HUDEP-2 (cell line): Measurements from ENCODE around the gene TAPBPL.

ENCODE experiments used
- DNase-seq, 76 experiments: peaks; one replicate each; lab custom pipeline; 2025; ENCODE audit not compliant: unreplicated experiment in 76 of 76; lab: John Stamatoyannopoulos, UW

The TAPBPL gene

DNA sequence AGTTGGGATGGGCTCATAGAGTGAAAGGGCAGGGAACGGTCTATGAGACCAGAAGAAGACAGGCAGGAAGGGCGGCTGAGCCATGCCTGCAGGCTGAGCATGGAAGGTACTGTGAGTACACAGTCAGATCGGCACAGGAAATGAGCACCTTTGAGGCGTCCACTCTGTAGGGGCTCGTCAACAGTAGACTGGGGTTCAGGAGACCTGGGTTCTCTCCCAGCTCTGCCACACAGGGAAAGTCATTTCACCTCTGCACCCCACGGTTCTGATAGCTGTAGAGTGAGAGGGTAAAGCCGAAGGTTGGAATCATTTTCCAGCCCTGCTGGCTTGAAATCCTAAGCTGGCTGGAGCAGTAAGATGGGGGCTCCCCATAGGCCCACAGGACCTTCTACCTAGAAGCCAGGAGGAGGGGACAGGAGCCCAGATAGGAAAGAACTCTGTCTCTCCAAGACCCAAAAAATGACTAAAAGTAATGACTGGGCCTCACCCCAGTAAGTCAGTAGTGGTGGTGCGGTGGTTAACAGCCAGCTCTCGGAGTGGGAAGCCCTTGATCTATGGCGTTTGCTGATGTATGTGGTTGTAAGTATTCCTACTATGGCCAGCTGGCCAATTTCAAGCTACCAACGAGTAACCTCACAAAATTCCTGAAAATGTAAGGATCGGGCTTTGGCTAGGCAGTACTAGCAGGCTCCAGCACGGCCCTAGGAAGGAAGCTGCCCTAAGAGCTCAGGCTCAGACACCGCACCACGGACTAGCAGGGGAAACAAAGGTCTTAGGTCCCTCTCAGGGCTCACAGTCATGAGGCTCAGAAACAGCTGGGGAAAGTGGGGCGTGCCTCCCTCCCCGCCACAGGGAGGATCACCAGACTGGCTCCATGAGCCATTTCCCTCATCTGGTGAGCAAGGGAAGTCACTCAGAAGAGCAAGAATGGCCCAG, 17.4 kb upstream of the TAPBPL start:
- DNase-seq: no peak

DNA sequence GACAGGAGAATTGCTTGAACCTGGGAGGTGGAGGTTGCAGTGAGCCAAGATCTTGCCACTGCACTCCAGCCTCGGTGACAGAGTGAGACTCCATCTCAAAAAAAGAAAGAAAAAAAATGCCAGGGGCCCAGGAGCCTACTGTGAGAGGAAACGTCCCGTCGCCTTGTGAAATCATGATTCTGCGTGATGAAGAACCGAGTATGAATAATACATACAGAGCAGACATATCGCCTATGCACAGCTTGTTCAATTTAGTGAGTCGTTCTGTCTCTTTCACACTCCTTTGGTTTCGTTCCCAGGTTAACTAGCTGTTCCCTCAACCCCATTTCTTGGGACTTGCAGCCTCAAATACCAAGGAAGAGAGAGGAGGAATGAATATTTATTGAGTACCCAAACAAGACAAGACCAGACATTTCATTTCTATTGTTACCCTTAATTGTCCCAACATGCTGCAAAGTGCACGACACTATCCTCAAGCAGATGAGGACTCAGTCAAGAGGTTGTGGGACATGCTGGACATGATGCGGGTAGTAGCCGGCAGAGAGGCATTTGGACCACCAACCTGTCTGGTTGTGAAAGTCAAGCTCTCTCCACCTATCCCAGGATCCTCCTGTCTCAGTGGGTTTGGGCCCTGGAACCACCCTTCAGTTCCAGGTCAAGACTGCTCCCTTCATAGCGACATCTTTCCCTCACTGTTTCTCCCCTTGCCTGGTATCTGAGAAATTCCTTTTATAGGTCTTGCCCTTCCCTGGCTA, 15.7 kb upstream of the TAPBPL start:
- DNase-seq: no peak

DNA sequence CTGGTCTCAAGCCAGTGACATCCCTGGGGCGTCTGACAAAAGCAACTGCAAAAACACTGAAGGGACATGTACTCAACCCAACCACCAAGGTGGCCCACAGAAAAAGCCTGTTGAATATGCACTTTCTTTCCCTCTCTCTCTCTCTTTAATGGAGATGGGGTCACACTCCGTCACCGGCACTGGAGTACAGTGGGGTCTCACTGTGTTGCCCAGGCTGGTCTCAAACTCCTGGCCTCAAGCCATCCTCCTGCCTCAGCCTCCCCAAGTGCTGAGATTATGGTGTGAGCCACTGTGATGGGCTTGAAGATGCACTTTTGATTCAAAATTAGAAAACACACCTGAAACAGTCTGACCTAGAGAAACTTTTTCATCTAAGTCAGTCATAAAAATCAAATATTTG, 14.3 kb upstream of the TAPBPL start:
- DNase-seq: no peak

DNA sequence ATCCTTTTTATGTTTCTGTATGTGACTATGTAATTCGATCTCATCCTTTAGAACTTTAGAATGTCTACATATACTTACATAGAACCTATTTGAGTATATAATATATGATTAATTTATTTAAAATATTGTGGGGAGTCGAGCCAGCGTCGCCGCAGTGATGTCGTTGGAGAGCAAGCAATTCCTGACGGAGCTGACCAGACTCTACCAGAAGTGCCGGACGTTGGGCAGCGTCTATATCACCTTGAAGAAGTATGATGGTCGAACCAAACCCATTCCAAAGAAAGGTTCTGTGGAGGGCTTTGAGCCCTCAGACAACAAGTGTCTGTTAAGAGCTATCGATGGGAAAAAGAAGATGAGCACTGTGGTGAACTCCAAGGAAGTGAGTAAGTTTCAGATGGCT, 13.5 kb upstream of the TAPBPL start:
- no peak for DNase-seq

DNA sequence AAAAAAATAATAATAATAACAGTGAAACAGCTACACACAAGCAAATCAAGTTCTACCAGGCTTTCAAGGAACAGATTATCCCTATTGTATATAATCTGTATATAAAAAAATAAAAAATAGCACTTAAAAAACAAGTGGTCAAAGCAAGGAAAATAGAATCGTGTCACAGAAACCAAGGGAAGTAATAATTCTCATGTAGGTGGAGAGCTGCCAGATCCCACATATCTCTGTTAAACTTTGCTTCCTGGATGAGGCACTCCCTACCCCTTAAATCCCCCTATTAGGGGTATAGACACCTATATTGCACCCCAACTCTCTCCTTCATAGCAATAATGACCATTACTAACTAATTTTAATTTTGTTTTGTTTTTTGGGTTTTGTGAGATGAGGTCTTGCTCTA, 11.5 kb upstream of the TAPBPL start:
- no peak for DNase-seq

DNA sequence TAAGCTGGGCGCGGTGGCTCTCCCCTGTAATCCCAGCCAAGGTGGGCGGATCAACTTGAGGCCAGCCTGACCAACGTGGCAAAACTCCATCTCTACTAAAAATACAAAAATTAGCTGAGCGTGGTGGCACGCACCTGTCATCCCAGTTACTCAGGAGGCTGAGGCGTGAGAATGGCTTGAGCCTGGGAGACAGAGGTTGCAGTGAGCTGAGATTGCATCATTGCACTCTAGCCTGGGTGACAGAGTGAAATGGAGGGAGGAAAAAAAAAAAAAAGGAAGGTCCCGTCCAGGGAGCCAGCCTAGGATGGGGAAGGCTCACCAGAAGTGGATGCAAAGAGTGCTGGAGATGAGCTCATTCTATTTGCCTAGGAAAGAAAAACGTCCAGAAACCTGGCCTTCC, 9.0 kb upstream of the TAPBPL start:
- DNase-seq: no peak

DNA sequence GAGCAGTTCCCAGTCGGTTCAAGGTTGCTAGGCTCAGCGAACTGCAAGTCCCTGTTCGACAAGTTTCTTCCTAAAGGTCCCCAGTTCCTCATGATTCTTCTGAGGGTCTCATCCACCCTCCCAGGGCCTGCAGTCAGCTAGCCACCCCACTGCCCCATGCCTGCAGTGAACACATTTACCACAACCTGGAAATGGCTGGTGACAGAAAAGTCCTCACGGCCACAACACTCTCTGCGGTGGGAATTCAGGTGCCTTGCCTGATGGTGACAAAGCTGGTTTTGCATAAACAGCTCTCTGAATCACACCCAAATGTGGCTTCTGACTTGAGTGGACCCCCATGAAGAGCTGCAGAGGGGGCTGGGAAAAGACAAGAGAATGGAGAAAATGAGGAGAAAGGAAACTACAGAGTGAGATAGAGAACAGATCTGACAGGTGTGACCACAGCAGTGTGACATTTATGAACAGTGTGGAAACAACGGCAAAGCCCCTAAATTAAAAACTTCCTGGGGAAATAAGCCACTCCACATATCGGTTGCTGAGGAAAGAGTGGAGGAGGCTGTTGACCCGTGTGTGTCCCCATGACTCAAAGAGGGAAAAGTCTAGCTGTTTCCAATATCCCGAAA, 8.4 kb upstream of the TAPBPL start:
- DNase-seq: no peak

DNA sequence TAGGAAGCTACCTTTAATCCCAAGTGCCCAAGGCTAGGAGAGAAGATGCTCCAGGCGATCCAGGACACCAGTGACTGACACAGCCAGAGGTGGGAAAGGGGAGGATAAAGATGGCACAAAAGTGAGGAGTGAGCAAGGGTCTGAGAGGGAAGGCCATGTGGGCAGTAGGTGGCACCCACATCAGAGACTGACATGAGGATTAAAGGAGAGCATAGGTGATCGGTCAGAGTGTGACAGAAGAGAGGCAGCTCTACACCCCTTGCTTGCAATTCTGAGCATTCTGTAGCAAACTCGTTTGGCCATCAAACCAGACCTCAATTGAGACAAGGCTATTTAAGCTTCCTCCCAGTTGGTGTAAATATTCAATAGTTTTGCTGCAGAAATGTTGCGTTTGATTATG, 7.8 kb upstream of the TAPBPL start:
- DNase-seq: no peak

DNA sequence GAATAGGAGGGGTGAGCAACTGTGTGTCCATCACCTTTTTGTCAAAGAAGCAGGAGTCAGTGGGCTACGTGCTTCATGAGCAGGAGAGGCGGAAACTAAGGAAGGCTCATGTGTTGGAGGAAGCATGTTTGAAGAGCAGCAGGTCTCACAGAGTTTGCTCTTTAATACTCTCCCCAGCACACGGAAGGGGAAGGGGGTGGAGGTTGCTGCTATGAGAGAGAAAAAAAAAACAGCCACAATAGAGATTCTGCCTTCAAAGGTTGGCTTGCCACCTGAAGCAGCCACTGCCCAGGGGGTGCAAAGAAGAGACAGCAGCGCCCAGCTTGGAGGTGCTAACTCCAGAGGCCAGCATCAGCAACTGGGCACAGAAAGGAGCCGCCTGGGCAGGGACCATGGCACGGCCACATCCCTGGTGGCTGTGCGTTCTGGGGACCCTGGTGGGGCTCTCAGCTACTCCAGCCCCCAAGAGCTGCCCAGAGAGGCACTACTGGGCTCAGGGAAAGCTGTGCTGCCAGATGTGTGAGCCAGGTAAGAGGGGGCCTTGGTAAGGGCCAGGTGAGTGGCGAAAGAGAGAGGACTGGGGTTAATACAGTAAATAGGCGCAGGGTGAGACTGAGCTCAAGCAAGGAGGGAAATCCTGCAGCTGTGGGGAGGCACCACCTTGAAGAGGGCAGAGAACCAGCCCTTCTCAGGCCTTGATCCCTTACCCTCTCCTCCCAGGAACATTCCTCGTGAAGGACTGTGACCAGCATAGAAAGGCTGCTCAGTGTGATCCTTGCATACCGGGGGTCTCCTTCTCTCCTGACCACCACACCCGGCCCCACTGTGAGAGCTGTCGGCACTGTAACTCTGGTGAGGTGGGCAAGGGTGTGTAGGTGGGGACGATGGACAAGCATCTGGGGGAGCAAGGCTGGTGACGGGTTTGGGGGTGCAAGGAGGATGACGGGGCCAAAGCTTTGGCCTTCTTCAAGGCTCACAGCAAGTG, 6.8 kb upstream of the TAPBPL start, which contains the start of gene CD27:
Gene CD27, plus strand, starts transcription at position 252 of the 985 bp plus-strand sequence. Its CDS starts 141 bp downstream, at position 393.
- DNase-seq: no peak

DNA sequence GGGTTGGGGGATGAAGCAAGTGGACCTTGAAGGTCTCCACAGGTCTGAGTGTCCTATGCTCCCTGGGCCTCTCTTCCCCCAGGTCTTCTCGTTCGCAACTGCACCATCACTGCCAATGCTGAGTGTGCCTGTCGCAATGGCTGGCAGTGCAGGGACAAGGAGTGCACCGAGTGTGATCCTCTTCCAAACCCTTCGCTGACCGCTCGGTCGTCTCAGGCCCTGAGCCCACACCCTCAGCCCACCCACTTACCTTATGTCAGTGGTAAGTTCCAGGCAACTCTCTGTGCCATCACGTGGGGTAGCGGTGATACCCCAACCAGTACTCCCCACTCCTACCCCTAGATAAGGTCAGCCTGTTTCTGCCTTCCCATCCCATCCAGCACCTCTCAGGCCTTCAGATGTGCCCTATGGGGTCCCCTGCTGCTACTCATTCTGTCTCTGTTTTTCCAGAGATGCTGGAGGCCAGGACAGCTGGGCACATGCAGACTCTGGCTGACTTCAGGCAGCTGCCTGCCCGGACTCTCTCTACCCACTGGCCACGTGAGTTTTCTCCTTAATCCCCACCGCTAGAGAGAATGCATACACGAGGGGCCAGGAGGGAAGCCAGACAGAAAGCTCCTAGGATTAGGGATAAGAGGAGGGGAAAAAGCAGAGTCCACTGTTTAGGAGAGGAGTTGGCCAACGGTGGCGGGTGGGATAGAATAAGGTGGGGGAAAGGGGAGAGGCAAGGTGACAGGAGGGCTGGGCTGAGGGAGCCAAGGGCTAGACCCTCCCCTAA, 1.6 kb upstream of the TAPBPL start:
- no peak for DNase-seq

DNA sequence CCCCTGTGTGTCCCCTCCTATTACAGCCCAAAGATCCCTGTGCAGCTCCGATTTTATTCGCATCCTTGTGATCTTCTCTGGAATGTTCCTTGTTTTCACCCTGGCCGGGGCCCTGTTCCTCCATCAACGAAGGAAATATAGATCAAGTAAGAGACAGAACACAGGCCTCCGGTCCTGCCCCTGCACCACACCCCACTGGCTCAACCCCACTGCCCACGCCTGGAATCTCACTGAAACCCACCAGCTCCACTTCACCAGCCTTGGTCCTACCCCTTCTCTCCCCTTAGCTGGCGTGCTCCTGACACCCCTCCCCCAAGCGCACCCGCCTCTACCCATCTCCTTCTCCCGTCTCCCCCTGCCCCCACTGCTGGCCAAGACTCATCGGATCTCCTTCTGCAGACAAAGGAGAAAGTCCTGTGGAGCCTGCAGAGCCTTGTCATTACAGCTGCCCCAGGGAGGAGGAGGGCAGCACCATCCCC, 934 bp upstream of the TAPBPL start:
- DNase-seq: peak in 12 of 76 experiments; percentile 9 to 62 (median 42)

DNA sequence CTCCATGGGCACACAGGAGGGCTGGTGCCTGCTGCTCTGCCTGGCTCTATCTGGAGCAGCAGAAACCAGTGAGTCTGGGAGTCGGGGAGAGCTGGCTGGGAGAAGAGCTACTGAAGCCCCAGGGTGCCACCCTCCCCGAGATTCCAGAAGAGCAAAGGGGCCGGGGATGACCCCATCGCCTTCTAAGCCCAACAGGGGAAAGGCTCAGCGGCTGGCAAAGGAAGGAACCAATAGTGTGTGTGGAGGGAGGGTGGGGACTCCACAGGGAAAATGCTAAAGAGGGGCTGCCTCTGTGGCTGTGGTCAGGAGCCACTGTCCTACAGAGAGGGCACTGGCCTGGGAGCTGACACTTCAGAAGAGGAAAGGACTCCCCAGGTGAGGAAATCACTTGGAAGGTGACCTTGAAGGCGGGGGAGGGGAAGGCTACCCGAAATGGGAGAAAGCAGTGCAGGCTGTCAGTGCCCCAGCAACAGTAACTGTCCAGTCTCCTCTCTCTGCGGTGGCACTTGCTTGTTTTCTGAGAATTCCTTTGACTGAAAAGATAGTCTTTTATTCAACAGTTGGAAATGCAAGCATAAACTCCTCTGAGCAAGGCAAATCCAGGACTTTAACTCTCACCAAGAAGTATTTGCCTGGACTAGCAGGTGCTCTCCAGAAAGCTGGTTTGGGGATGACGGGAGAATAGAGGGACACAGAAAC, 552 bp downstream of the TAPBPL start:
- peak in 24 of 76 experiments; percentile 6 to 85 (median 31) for DNase-seq

DNA sequence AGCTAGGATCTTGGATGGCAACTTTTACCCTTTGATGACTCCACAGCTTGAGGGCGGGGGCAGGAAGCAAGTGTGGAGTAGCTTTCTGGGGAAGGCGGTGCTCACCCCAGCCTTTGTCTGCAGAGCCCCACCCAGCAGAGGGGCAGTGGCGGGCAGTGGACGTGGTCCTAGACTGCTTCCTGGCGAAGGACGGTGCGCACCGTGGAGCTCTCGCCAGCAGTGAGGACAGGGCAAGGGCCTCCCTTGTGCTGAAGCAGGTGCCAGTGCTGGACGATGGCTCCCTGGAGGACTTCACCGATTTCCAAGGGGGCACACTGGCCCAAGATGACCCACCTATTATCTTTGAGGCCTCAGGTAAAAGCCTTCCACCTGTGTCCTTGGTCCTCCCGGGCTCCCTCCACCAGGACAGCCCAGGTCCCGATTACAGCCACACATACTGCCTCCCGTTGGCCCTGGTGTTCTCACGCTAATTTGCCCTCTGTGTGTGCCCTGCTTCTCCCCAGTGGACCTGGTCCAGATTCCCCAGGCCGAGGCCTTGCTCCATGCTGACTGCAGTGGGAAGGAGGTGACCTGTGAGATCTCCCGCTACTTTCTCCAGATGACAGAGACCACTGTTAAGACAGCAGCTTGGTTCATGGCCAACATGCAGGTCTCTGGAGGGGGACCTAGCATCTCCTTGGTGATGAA, 1.2 kb downstream of the TAPBPL start:
- DNase-seq: peak in 5 of 76 experiments; percentile 11 to 17 (median 13)

DNA sequence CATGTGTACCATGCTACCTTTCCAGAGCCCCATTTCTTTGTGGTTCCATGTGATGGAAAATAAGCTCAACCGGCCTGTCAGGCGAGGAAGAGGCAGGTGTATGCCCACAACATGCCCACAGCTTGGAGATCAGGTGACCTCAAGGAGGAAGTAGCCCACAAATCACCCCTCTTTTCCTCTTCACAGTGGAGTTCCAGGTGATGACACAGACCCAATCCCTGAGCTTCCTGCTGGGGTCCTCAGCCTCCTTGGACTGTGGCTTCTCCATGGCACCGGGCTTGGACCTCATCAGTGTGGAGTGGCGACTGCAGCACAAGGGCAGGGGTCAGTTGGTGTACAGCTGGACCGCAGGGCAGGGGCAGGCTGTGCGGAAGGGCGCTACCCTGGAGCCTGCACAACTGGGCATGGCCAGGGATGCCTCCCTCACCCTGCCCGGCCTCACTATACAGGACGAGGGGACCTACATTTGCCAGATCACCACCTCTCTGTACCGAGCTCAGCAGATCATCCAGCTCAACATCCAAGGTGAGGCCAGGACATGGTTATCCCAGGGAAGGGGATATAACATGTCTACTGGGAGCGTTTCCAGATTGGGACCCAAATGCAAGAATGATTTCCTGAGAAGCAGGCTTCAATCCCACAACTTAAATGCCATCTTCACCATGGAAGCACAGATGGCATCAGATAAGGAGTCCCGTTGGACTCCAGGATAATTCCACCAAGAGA, 5.5 kb downstream of the TAPBPL start:
- no peak for DNase-seq

DNA sequence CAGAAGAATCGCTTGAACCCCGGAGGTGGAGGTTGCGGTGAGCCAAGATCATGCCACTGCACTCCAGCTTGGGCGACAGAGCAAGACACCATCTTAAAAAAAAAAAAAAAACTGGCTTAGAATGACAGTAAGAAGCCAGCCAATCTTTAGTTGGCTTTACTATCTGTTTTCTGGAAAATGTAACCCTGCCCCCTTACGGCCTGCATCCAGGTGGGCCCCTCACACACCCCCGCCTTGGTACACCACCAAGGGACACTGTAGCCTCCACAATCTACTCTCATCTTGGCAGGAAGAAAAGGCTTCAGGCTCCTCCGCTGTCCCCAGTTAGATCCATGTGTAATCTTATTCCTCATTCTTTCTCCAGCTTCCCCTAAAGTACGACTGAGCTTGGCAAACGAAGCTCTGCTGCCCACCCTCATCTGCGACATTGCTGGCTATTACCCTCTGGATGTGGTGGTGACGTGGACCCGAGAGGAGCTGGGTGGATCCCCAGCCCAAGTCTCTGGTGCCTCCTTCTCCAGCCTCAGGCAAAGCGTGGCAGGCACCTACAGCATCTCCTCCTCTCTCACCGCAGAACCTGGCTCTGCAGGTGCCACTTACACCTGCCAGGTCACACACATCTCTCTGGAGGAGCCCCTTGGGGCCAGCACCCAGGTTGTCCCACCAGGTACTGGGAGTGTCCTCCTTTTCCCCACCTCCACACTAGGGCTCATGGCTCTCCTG, 6.6 kb downstream of the TAPBPL start:
- DNase-seq: no peak

DNA sequence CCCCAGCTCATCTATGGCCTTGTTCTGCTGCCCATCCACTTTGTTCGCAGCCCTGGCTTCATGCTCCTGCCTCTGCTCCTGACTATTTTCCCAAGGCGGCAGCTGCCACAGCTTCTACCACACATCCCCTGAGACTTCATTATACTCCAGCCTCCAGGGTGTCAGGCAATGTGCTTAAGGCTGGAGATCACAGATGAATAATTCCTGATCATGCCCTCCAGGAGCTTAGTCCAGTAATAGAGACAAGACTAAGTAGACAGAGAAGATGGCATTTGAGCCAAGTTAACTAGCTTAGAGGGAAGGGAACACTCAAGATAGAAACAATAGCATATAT, 7.1 kb downstream of the TAPBPL start:
- DNase-seq: no peak
